Measurements from ENCODE around the gene ASXL1. TPM values are rescaled to one million over a fixed set of nuclear protein-coding genes. Genes with fewer than 3 reads are reported as not detected.

ASXL1 gene
- total RNA-seq, 1 experiment from 2014 or later: 52.2 TPM

GRCh38 chr20:32397567-32398084 lies 39.5 kb downstream of the ASXL1 start:
- Histone ChIP-seq H3K9me2 (ENCODE audit: insufficient read depth) (no peaks in the 10 kb centered on the region), H3K27me3 (ENCODE audit: insufficient read depth, low read length) (no peaks in the 10 kb centered on the region), H4K20me1 (ENCODE audit: insufficient read depth) (peaks cover 5% of the 10 kb centered on the region; the same call in 1 of the 2 replicates), H3K36me3 (ENCODE audit: control insufficient read depth in 1 of 2, insufficient read depth in 2 of 2, low read length in 2 of 2) (peaks cover 0 to 2% of the 10 kb centered on the region in 2 experiments; a peak in 1 of 4 replicates), H3K4me3 (replicated peaks in 1 of 2; ENCODE audit: low read depth in 1 of 2, low read length in 2 of 2) (no peak overlapping the region), H3K4me1 (ENCODE audit: control insufficient read depth in 1 of 2, insufficient read depth in 2 of 2, low read length in 2 of 2) (no peaks in the 10 kb centered on the region), H3K27ac (ENCODE audit: low read depth, low read length) (no peak overlapping the region), H3K79me2 (ENCODE audit: insufficient read depth, low read length) (peaks cover 75% of the 10 kb centered on the region), H3K4me2 (ENCODE audit: low read length) (no peak overlapping the region), H3K9me3 (ENCODE audit: control insufficient read depth in 1 of 2, insufficient read depth in 1 of 2, low read depth in 1 of 2, low read length in 2 of 2) (no peaks in the 10 kb centered on the region), H2AFZ (ENCODE audit: low read depth, low read length, poor library complexity, severe bottlenecking) (no peak overlapping the region), H3K9ac (ENCODE audit: low read length) (no peak overlapping the region)
- no TSS peak for BruUV-seq (replicated peaks)
- DNase-seq (ENCODE audit: low read depth, low spot score) (no peak), ATAC-seq (no peak)
- RAD21 ChIA-PET (ENCODE audit: low non-redundant PET in 1 of 2, low total read pairs in 2 of 2, uncharacterized antibody in 2 of 2, unreplicated experiment in 2 of 2): no interaction called here
- intact Hi-C loops (cut with micrococcal nuclease): no loop called here
- POLR2A ChIA-PET: no interaction called here
- TF ChIP-seq EGR1 (IDR thresholded peaks at IDR 0.05; ENCODE audit: low read depth): no peak
- CTCF ChIA-PET: no interaction called here

GRCh38 chr20:32400476-32400875 lies 42.3 kb downstream of the ASXL1 start:
- Histone ChIP-seq H3K79me2 (ENCODE audit: insufficient read depth, low read length) (peaks cover 81% of the 10 kb centered on the region), H3K4me2 (ENCODE audit: low read length) (no peak overlapping the region), H3K4me3 (replicated peaks in 1 of 2; ENCODE audit: low read depth in 1 of 2, low read length in 2 of 2) (no peak overlapping the region), H3K27me3 (ENCODE audit: insufficient read depth, low read length) (no peaks in the 10 kb centered on the region), H4K20me1 (ENCODE audit: insufficient read depth) (peaks cover 5% of the 10 kb centered on the region; the same call in 1 of the 2 replicates), H3K36me3 (ENCODE audit: control insufficient read depth in 1 of 2, insufficient read depth in 2 of 2, low read length in 2 of 2) (peaks cover 0 to 2% of the 10 kb centered on the region in 2 experiments; a peak in 1 of 4 replicates), H3K4me1 (ENCODE audit: control insufficient read depth in 1 of 2, insufficient read depth in 2 of 2, low read length in 2 of 2) (no peaks in the 10 kb centered on the region), H3K27ac (ENCODE audit: low read depth, low read length) (no peak overlapping the region), H3K9me3 (ENCODE audit: control insufficient read depth in 1 of 2, insufficient read depth in 1 of 2, low read depth in 1 of 2, low read length in 2 of 2) (no peaks in the 10 kb centered on the region), H3K9me2 (ENCODE audit: insufficient read depth) (no peaks in the 10 kb centered on the region), H2AFZ (ENCODE audit: low read depth, low read length, poor library complexity, severe bottlenecking) (no peak overlapping the region), H3K9ac (ENCODE audit: low read length) (no peak overlapping the region)
- no TSS peak for BruUV-seq (replicated peaks)
- ATAC-seq (no peak), DNase-seq (ENCODE audit: low read depth, low spot score) (no peak)
- ChIA-PET CTCF (no interaction called here), RAD21 (ENCODE audit: low non-redundant PET in 1 of 2, low total read pairs in 2 of 2, uncharacterized antibody in 2 of 2, unreplicated experiment in 2 of 2) (no interaction called here), POLR2A (interaction anchor here (1.7 kb wide), 1 partner anchor 18 kb away, joined by 5 read pairs; no protein-coding TSS in a partner anchor)
- intact Hi-C loops (cut with micrococcal nuclease): no loop called here
- TF ChIP-seq MAX (IDR thresholded peaks at IDR 0.05): no peak
- TF ChIP-seq FOSL1 (IDR thresholded peaks at IDR 0.05; ENCODE audit: low read depth): no peak
- no peak for TF ChIP-seq RAD21 (IDR thresholded peaks at IDR 0.05; ENCODE audit: low read depth)
